DMS153 treated with DMSO at 0.1 percent for 48 hours (cell line): ENCODE results near the gene AGAP4.
"Not testable (repeated sequence)": the region's sequence is repeated elsewhere in the genome, so short reads cannot be mapped to it uniquely, and the experiment has no call there.

Experiments
- DNase-seq: peaks from one replicate; lab custom pipeline; 2025; ENCODE audit not compliant: unreplicated experiment; lab: John Stamatoyannopoulos, UW

The AGAP4 gene

DNA sequence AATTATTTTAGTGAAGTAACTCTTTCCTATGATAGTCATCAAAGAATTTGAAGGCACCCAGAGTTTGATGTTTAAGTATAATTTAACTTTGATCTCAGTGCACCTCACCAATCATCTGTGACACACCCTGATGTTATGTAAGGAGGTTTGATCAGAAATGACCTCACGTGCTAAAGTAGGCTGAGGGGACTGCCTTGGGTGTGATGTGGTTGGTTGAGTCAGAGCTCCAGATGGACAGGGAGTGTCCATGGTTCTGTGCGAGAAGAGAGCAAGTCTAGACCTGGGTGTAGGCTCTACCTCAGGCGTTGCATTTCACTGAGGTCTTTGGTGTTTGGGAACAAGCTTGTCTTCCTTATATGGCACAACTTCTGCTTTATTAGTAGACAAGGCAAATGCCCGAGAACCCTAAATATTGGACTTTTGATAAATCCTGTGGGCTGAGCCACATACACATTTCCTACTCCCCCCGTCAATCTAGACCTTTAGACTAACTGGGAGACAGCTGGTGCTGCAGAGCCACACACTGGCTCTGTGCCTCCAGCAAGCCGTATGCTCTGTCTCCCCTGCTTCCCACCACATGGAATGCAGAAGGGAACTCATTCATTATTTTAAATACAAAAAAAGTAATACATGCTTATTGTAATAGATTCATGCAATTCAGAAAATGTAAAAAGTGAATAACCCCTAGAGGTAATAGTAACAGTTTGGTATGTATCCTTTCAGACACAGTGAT, 56.4 kb downstream of the AGAP4 start:
- not testable (repeated sequence) for DNase-seq

DNA sequence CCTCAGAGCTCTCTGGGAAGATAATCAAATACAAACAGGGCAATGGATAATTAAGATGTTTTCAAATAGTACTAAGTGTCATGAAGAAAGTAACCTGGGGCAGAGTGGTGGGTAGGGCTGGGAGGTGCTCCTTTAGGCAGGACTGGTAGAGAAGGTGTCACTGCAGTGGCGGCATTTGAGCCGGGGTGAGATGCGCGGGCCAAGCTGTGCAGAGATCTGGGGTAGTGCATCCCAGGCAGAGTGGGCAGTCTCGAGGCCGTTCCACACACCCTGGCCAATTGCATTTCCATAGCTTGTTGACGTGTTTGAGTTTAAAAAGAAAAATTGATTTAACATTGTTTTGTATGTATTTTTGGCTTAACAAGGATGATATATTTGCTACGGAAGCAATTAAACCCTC, 57.3 kb downstream of the AGAP4 start:
- not testable (repeated sequence) for DNase-seq

DNA sequence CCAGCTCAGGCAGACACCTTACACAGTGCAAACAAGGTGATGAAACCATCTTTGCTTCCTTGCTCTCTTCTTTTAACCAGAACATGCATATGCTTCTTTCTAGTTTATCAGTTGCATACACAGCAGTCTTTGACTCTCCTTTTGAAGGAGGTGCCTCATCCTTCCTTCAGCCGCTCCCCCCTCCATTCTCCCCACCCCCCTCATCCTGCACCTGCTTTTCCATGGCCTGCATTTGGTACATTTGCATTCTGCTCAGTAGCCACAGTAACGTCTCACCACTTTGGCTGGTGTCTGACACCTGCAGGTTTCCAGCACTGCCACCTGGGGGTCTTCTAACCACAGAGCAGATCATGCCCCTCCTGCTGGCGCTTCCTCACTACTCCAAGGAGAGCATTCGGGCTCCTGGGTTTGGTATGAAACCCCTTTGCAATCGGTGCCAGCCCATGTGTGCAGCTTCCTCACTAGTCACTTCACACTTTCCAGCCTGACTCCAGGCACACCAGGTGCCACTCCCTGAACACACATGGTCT, 60.0 kb downstream of the AGAP4 start:
- not testable (repeated sequence) for DNase-seq

DNA sequence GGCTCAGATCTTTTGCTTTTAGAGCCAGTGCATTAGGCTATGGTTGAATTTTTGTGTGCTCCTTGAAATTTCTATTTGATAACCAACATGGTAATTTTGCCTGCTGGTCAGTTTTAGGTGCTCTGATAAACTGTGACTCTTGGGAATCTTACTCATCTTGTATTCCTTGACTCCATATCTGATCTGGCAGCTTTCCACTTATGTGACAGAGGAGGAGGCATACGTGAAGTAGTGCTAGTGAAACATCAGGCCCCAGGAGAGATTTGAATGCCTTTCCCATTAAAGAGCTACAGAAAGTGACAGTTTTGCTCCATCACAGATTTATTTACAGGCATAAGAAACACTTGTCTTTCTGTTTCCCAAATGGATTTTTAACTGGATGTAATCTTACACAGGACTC, 61.1 kb downstream of the AGAP4 start:
- not testable (repeated sequence) for DNase-seq
